A549 (cell line): ENCODE results near the gene GRK6. TPM values are rescaled to one million over a fixed set of nuclear protein-coding genes. Genes with fewer than 3 reads are reported as not detected.

Source experiments
- ATAC-seq, 2 experiments: fragments of 200-7000 bp in 1 of 2; fragments of >200 bp in 1 of 2; cut with Nextera tagmentation in 1 of 2; cut with Tn5 transposase in 1 of 2; 3 replicates each; pipeline versions ENCODE4 v1.8.0 to v1.9.1; 2018 to 2020; ENCODE audit warnings: mild to moderate bottlenecking in 1 of 2, moderate library complexity in 1 of 2
- CTCF ChIA-PET: fragments of 300-600 bp; sonication (Branson Sonifier 250); formaldehyde crosslinking; extraction: SDS; loops from one replicate; lab custom pipeline; 2021; ENCODE audit warnings: antibody characterized with exemption, inconsistent platforms; lab: Yijun Ruan, JAX
- POLR2A ChIA-PET: fragments of 350-600 bp; formaldehyde crosslinking; extraction: SDS; loops from one replicate; lab custom pipeline; 2021; ENCODE audit warnings: antibody characterized with exemption, inconsistent platforms; lab: Yijun Ruan, JAX
- DNase-seq, 2 experiments: peaks; one replicate each; pipeline versions ENCODE4 v3.0.0 to v3.0.0-alpha.2; 2011 to 2016; ENCODE audit warnings: low read depth in 1 of 2, low spot score in 1 of 2
- FAIRE-seq: peaks from 2 replicates; lab custom pipeline; 2011; peaks lifted over from hg19 to GRCh38; lab: Jason Lieb, UNC
- H3K27ac ChIP-seq, 2 experiments: fragments of >200 bp; sonication (Bioruptor Twin); formaldehyde crosslinking; 3 replicates each; pipeline ENCODE4 v1.5.1; 2016 to 2017
- H3K4me1 ChIP-seq: fragments of >200 bp; sonication (Bioruptor Twin); formaldehyde crosslinking; 3 replicates; pipeline ENCODE4 v1.6.1; 2016
- H3K4me2 ChIP-seq: fragments of >200 bp; sonication (Bioruptor Twin); formaldehyde crosslinking; 3 replicates; pipeline ENCODE4 v1.6.1; 2016
- H3K4me3 ChIP-seq: fragments of >200 bp; sonication (Bioruptor Twin); formaldehyde crosslinking; 3 replicates; pipeline ENCODE4 v1.5.1; 2016
- H3K9me3 ChIP-seq: fragments of >200 bp; sonication (Bioruptor Twin); formaldehyde crosslinking; 3 replicates; pipeline ENCODE4 v1.6.1; 2016
- CBX2 ChIP-seq: fragments of 200-600 bp; sonication (generic); IDR thresholded peaks from 2 replicates; pipeline ENCODE4 v1.6.1; 2016; ENCODE audit warnings: low read depth, mild to moderate bottlenecking, borderline replicate concordance
- CBX8 ChIP-seq: fragments of 200-600 bp; sonication (generic); IDR thresholded peaks from 2 replicates; pipeline ENCODE4 v1.6.1; 2016
- EHF ChIP-seq: fragments of 250-450 bp; sonication (Bioruptor Pico); IDR thresholded peaks from 2 replicates; pipeline ENCODE4 v1.5.0; 2020; ENCODE audit warnings: mild to moderate bottlenecking
- EHMT2 ChIP-seq: fragments of 200-600 bp; sonication (generic); IDR thresholded peaks from 2 replicates; pipeline ENCODE4 v1.6.1; 2016; ENCODE audit warnings: antibody characterized with exemption, low read depth, mild to moderate bottlenecking, moderate library complexity
- ELK1 ChIP-seq: fragments of 150-350 bp; IDR thresholded peaks from 2 replicates; pipeline ENCODE4 v1.6.1; 2014; ENCODE audit warnings: low read depth, mild to moderate bottlenecking, low read length
- FOSL2 ChIP-seq, 2 experiments: fragments of 450-650 bp in 1 of 2; fragments of >200 bp in 1 of 2; sonication (Bioruptor Twin) in 1 of 2; formaldehyde crosslinking; IDR thresholded peaks; 2 replicates each; pipeline versions ENCODE4 v1.5.0 to v1.6.1; 2016 to 2020; ENCODE audit warnings: mild to moderate bottlenecking in 1 of 2, moderate library complexity in 1 of 2
- GATA3 ChIP-seq: IDR thresholded peaks from 2 replicates; pipeline ENCODE4 v1.6.1; 2012; ENCODE audit warnings: borderline replicate concordance
- HEYL ChIP-seq: fragments of 250-450 bp; sonication (Bioruptor Pico); IDR thresholded peaks from 2 replicates; pipeline ENCODE4 v1.8.0; 2021; ENCODE audit warnings: mild to moderate bottlenecking, moderate library complexity
- JUNB ChIP-seq: fragments of >200 bp; sonication (Bioruptor Twin); formaldehyde crosslinking; IDR thresholded peaks from 2 replicates; pipeline ENCODE4 v1.6.1; 2016
- KDM5A ChIP-seq: fragments of 200-600 bp; sonication (generic); IDR thresholded peaks from 2 replicates; pipeline ENCODE4 v1.6.1; 2016; ENCODE audit warnings: antibody characterized with exemption, mild to moderate bottlenecking
- MAX ChIP-seq: IDR thresholded peaks from 2 replicates; pipeline ENCODE4 v1.6.1; 2012
- NFE2L2 ChIP-seq: fragments of 150-350 bp; conservative IDR thresholded peaks from 2 replicates; pipeline ENCODE4 v1.6.1; 2014; ENCODE audit warnings: low read length
- NPAS2 ChIP-seq: fragments of 250-450 bp; sonication (Bioruptor Pico); IDR thresholded peaks from 2 replicates; pipeline ENCODE4 v1.8.0; 2022; ENCODE audit warnings: mild to moderate bottlenecking, moderate library complexity, borderline replicate concordance
- PHF8 ChIP-seq: fragments of 200-600 bp; sonication (generic); IDR thresholded peaks from 2 replicates; pipeline ENCODE4 v1.6.1; 2016; ENCODE audit warnings: low read depth, mild to moderate bottlenecking, antibody characterized with exemption, moderate library complexity, borderline replicate concordance
- POLR2A ChIP-seq: IDR thresholded peaks from 2 replicates; pipeline ENCODE4 v1.6.1; 2012; ENCODE audit warnings: mild to moderate bottlenecking, low read length
- RARB ChIP-seq: fragments of 250-450 bp; sonication (Bioruptor Pico); IDR thresholded peaks from 2 replicates; pipeline ENCODE4 v1.8.0; 2021; ENCODE audit warnings: mild to moderate bottlenecking, moderate library complexity
- RFX5 ChIP-seq: fragments of 450-650 bp; IDR thresholded peaks from 2 replicates; pipeline ENCODE4 v1.7.1; 2014; ENCODE audit warnings: antibody characterized with exemption, mild to moderate bottlenecking, moderate library complexity
- RNF2 ChIP-seq: fragments of 200-600 bp; sonication (generic); IDR thresholded peaks from 2 replicates; pipeline ENCODE4 v1.6.1; 2016; ENCODE audit warnings: low read depth, mild to moderate bottlenecking, antibody characterized with exemption, moderate library complexity, borderline replicate concordance
- SREBF2 ChIP-seq: fragments of 450-650 bp; IDR thresholded peaks from 2 replicates; pipeline ENCODE4 v1.6.1; 2014; ENCODE audit warnings: mild to moderate bottlenecking, moderate library complexity
- TP53 ChIP-seq: fragments of 250-450 bp; sonication (Bioruptor Pico); IDR thresholded peaks from 2 replicates; pipeline ENCODE4 v1.5.0; 2021; ENCODE audit warnings: mild to moderate bottlenecking, moderate library complexity
- ZC3H11A ChIP-seq: fragments of 450-650 bp; IDR thresholded peaks from 2 replicates; pipeline ENCODE4 v1.6.1; 2014; ENCODE audit warnings: antibody characterized with exemption, mild to moderate bottlenecking
- ZSCAN20 ChIP-seq: fragments of 250-450 bp; sonication (Bioruptor Pico); IDR thresholded peaks from 2 replicates; pipeline ENCODE4 v1.8.0; 2022; ENCODE audit warnings: mild to moderate bottlenecking, moderate library complexity
- WGBS: methylation state at CpG from one replicate; pipeline ENCODE4 v1.1.6; 2017; ENCODE audit errors: missing lambda C conversion rate; 5-methylcytosine and 5-hydroxymethylcytosine counted together
- polyA plus RNA-seq, 4 experiments: library from polyadenylated mRNA; depleted of rRNA in 3 of 4; stranded (reverse); fragments of >200 nt; fragmentation: RNase III in 1 of 4; extraction: RNeasy Plus Mini Kit Qiagen cat#74134 plus additional on column Dnase treatment in 1 of 4; gene quantifications; 2 replicates in 3 of 4; 3 replicates in 1 of 4; pipeline ENCODE4 v1.2.3, GENCODE V29; 2011 to 2017
- TF ChIP-seq, protein P1 (sequence below): fragments of 250-450 bp; sonication (Bioruptor Pico); IDR thresholded peaks from 2 replicates; pipeline ENCODE4 v1.5.0; 2021; ENCODE audit warnings: mild to moderate bottlenecking, moderate library complexity, borderline replicate concordance
- TF ChIP-seq, protein P2 (sequence below): fragments of >200 bp; sonication (Bioruptor Twin); formaldehyde crosslinking; IDR thresholded peaks from 3 replicates; pipeline ENCODE4 v1.6.1; 2016

Gene GRK6
- polyA plus RNA-seq, 2 of the 4 experiments (the other 2 are of a cell fraction), result 20.1 to 28.8 TPM

- TF ChIP-seq, protein P1, sequence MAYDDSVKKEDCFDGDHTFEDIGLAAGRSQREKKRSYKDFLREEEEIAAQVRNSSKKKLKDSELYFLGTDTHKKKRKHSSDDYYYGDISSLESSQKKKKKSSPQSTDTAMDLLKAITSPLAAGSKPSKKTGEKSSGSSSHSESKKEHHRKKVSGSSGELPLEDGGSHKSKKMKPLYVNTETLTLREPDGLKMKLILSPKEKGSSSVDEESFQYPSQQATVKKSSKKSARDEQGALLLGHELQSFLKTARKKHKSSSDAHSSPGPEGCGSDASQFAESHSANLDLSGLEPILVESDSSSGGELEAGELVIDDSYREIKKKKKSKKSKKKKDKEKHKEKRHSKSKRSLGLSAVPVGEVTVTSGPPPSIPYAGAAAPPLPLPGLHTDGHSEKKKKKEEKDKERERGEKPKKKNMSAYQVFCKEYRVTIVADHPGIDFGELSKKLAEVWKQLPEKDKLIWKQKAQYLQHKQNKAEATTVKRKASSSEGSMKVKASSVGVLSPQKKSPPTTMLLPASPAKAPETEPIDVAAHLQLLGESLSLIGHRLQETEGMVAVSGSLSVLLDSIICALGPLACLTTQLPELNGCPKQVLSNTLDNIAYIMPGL, result no peak
Observed at GRCh38 chr5:177458912-177459350, 32.5 kb downstream of the GRK6 start (continued).

GRCh38 chr5:177459357-177459756 is 32.9 kb downstream of the GRK6 start:
- TF ChIP-seq TP53 (CRISPR knock-in tag) (no peak), RARB (CRISPR knock-in tag) (no peak), ZC3H11A (no peak), NFE2L2 (no peak), EHF (CRISPR knock-in tag) (no peak), MAX (no peak)
- H3K27ac ChIP-seq, result no peak overlapping the region
- no peak for ATAC-seq
- no peaks in the 10 kb centered on the region for H3K9me3 ChIP-seq
- 87% methylated on average over 9 of the region's 11 CpGs for WGBS
- H3K4me2 ChIP-seq, result no peak overlapping the region
- ChIA-PET POLR2A (no interaction called here), CTCF (interaction anchor here (1.2 to 25.5 kb wide), 6 partner anchors 11 to 345 kb away, joined by 3 to 871 read pairs (median 287); partner anchors contain the start of genes DBN1, F12, GRK6 and PDLIM7)
- H3K4me1 ChIP-seq, result peaks cover 4% of the 10 kb centered on the region
- FAIRE-seq, result no peak
- H3K4me3 ChIP-seq, result no peak overlapping the region
- no peak for DNase-seq

DNA sequence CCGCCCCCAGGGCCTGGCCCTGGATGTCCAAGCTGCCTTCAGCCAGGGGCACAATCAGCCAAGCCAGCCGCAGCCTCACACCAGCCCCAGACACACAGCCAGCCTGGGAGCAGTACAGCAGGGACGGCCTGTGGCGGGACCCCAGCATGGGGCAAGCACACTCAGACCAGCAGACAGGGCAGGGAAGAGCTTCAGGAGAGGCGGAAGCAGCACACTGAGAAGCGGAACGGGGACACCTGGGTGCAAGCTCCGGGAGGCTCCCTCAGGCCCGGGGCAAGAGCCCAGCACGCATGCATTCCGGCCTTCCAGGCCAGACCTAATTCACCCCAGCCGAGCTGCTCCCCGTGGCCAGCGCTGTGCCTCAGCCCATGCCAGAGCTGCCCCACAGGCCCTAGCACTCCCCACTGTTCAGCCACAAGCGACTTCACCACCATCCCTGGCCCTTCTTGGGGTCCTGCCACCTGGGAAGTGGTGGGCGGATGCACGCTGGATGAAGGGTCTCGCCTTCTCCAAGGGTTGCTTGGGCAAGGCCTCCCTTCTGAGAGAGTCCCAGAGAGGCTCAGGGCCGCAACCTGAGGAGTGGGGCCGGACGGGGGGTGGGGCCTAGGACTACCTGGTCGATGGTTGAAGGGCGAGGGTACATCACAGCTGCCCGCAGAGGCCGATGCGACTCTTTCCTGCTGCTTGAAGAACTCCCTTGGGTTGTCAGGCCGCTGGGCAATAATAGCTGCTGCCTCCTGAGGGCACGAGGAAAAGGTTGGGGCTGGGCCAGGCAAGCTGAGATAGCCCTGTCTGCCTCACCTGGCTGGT is 33.5 kb downstream of the GRK6 start:
- FAIRE-seq, result no peak
- TF ChIP-seq JUNB (no peak), POLR2A (no peak), SREBF2 (no peak), KDM5A (no peak), CBX2 (no peak), HEYL (no peak), FOSL2 (IDR thresholded peaks at IDR 0.05) (no peak), FOSL2 (CRISPR knock-in tag; IDR thresholded peaks at IDR 0.05) (no peak)
- TF ChIP-seq, protein P1, result no peak
- 84% methylated on average over 24 of the region's 28 CpGs for WGBS

DNA sequence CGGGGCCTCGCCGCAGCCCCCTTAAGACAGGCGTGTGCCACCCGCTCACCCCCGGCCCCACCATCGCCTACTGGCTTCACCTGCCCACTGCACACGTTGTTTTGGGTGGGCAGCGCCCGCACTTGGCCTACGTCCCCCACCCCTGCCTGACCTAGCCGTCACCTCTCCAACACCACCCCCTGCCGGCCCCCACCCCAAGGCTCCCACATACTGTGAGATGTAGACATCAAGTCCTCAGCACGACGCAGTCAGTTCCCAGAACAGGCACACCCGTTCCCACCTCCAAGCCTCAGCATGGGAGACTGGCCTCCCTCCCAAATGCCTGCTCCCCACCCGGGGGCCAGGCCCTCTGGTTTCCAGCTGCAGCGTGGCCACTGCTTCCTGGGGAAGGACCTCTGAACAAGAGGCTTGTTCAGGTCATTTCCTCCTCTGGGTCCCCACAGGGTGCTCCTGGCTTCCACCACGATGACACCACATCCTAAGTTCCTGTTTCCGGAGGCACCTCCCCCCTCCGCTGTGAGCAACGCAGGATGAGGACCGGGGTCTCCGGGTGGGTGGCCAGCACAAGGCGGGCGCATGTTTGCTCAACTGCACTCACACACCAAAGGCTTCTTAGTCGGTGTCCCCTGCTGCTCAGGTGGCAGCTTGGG is 35.7 kb downstream of the GRK6 start:
- DNase-seq, result no peak
- Histone ChIP-seq H3K4me3 (no peak overlapping the region), H3K4me2 (no peak overlapping the region), H3K27ac (no peak overlapping the region), H3K9me3 (peaks cover 5% of the 10 kb centered on the region; the same call in 1 of the 3 replicates), H3K4me1 (no peaks in the 10 kb centered on the region; the same call in 2 of the 3 replicates)
- ChIA-PET POLR2A (no interaction called here), CTCF (interaction anchor here (1.2 to 24.5 kb wide), 5 partner anchors 14 to 152 kb away, joined by 3 to 354 read pairs (median 8); partner anchors contain the start of gene PDLIM7)
- no peak for FAIRE-seq
- WGBS, result 97% methylated on average over 25 of the region's 27 CpGs
- no peak for ATAC-seq
- no peak for TF ChIP-seq POLR2A
- TF ChIP-seq ZSCAN20 (CRISPR knock-in tag), result no peak
- TF ChIP-seq ELK1, result no peak
- TF ChIP-seq, protein P2, sequence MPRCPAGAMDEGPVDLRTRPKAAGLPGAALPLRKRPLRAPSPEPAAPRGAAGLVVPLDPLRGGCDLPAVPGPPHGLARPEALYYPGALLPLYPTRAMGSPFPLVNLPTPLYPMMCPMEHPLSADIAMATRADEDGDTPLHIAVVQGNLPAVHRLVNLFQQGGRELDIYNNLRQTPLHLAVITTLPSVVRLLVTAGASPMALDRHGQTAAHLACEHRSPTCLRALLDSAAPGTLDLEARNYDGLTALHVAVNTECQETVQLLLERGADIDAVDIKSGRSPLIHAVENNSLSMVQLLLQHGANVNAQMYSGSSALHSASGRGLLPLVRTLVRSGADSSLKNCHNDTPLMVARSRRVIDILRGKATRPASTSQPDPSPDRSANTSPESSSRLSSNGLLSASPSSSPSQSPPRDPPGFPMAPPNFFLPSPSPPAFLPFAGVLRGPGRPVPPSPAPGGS, result no peak
- TF ChIP-seq PHF8, result no peak
- TF ChIP-seq RFX5, result no peak
- no peak for TF ChIP-seq RARB (CRISPR knock-in tag)
- no peak for TF ChIP-seq NPAS2
- TF ChIP-seq EHMT2, result no peak
- no peak for TF ChIP-seq CBX8
- no peak for TF ChIP-seq RNF2
- no peak for TF ChIP-seq GATA3

More for the DNA sequence above, 33.5 kb downstream of the GRK6 start:
- Histone ChIP-seq H3K4me2 (no peak overlapping the region), H3K27ac (no peak overlapping the region), H3K4me1 (peaks cover 4% of the 10 kb centered on the region), H3K9me3 (no peaks in the 10 kb centered on the region), H3K4me3 (no peak overlapping the region)
- DNase-seq (no peak), ATAC-seq (no peak)
- POLR2A ChIA-PET, result no interaction called here
- CTCF ChIA-PET, result interaction anchor here (10.1 to 25.5 kb wide), 4 partner anchors 15 to 70 kb away, joined by 220 to 871 read pairs (median 356); partner anchors contain the start of genes DBN1, F12, GRK6 and PDLIM7
